Measurements from ENCODE around the gene PABPC1L. TPM values are rescaled to one million over a fixed set of nuclear protein-coding genes. Genes with fewer than 3 reads are reported as not detected.

PABPC1L gene
- total RNA-seq, 1 experiment from 2014 or later, result 90.7 TPM

GRCh38 chr20:44914924-44915323 lies 5.1 kb downstream of the PABPC1L start (continued):
- TF ChIP-seq ARID4B (CRISPR knock-in tag; IDR thresholded peaks at IDR 0.05; ENCODE audit: borderline replicate concordance) (no peak), GTF2I (CRISPR knock-in tag; conservative IDR thresholded peaks at IDR 0.05) (no peak), ATF2 (CRISPR knock-in tag; IDR thresholded peaks at IDR 0.05; ENCODE audit: borderline replicate concordance, low read depth) (no peak), PRDM15 (CRISPR knock-in tag; IDR thresholded peaks at IDR 0.05) (no peak), TEAD1 (CRISPR knock-in tag; IDR thresholded peaks at IDR 0.05) (no peak), ZNF281 (CRISPR knock-in tag; IDR thresholded peaks at IDR 0.05) (no peak)

- no peaks in the 10 kb centered on the region for H3K9me3 Mint-ChIP-seq
- no peaks in the 10 kb centered on the region for H3K27me3 Mint-ChIP-seq (ENCODE audit: low read depth)
- DNase-seq (ENCODE audit: low spot score) (no peak), ATAC-seq (no peak)
- ChIA-PET POLR2A (no interaction called here), CTCF (interaction anchor here (0.7 kb wide), 1 partner anchor 222 kb away, joined by 3 read pairs; no protein-coding TSS in a partner anchor)
- peak overlapping the region; percentile 65; the same call in 1 of the 2 replicates for H3K27ac Mint-ChIP-seq
- no peak overlapping the region for H3K4me3 Mint-ChIP-seq
- TF ChIP-seq NFYB (CRISPR knock-in tag; conservative IDR thresholded peaks at IDR 0.05; ENCODE audit: low read depth), result no peak
- peak; percentile 34; the same call in 1 of the 2 replicates for TF ChIP-seq ZNF423 (CRISPR knock-in tag; IDR thresholded peaks at IDR 0.05)
- peaks cover 5% of the 10 kb centered on the region for H3K4me1 Mint-ChIP-seq
- peaks cover 61% of the 10 kb centered on the region for H3K36me3 Mint-ChIP-seq
Measured at GRCh38 chr20:44916586-44916985, 6.7 kb downstream of the PABPC1L start.

- H3K9me3 Mint-ChIP-seq, result no peaks in the 10 kb centered on the region
- POLR2A ChIA-PET, result no interaction called here
- no peaks in the 10 kb centered on the region for H3K4me1 Mint-ChIP-seq
- no peak overlapping the region for H3K27ac Mint-ChIP-seq
- TF ChIP-seq CDX4 (CRISPR knock-in tag; IDR thresholded peaks at IDR 0.05; ENCODE audit: borderline replicate concordance) (no peak), ZSCAN18 (CRISPR knock-in tag; IDR thresholded peaks at IDR 0.05) (no peak), MXD4 (CRISPR knock-in tag; IDR thresholded peaks at IDR 0.05; ENCODE audit: borderline replicate concordance) (no peak), KAT7 (CRISPR knock-in tag; IDR thresholded peaks at IDR 0.05; ENCODE audit: borderline replicate concordance) (no peak), ZNF232 (CRISPR knock-in tag; IDR thresholded peaks at IDR 0.05) (no peak), TEAD4 (CRISPR knock-in tag; IDR thresholded peaks at IDR 0.05) (no peak)
- CTCF ChIA-PET, result interaction anchor here (0.7 to 1.1 kb wide), 2 partner anchors 165 to 222 kb away, joined by 3 read pairs; no protein-coding TSS in a partner anchor
- H3K4me3 Mint-ChIP-seq, result no peak overlapping the region
- no peaks in the 10 kb centered on the region for H3K27me3 Mint-ChIP-seq (ENCODE audit: low read depth)
- H3K36me3 Mint-ChIP-seq, result peaks cover 59% of the 10 kb centered on the region
- DNase-seq (ENCODE audit: low spot score), result no peak
- ATAC-seq, result no peak
Measured at GRCh38 chr20:44917399-44917798, 7.5 kb downstream of the PABPC1L start.

Data from WTC11 (cell line).